Fibroblast of upper back skin (primary cell): ENCODE data around the gene SNRNP48.
A peak's percentile ranks its signal among the peaks of the same experiment; 100 is the strongest.

Experiments
- DNase-seq: peaks from one replicate; pipeline ENCODE4 v3.0.0-alpha.2; 2013

SNRNP48 gene

DNA sequence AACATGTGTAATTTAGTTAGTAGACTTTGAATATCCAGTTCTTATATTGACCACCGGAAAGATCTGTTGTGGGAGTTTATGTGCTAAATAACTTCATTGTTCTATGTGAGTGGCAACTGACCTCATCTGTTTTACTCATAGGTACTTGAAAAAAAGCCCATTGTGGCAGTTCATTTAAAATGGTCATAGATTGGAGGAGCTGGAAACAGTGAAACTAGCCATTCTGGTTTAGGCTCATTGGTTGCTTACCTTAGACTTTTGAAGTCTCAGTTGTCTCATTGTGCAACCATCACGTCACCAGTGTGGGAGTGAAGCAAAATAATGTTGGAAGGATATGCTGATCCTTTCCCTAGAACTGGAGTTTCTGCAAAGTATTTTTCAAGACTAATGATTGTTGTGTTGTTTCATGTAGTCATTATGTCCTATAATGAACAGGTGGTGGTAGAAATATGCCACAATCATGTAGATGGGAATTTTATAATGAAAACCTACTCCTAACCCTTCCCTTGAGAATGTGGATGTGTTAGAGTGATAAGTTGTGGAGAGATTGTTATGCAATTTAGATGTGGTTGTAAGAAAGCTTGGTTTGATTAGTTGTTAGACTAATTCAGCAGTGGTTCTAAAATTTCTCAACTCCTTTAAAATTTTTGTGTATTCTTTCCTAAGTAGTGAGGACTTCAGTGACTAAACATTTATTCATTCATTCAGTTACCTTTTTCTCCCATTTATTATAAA is 30.2 kb upstream of the SNRNP48 start:
- no peak for DNase-seq

DNA sequence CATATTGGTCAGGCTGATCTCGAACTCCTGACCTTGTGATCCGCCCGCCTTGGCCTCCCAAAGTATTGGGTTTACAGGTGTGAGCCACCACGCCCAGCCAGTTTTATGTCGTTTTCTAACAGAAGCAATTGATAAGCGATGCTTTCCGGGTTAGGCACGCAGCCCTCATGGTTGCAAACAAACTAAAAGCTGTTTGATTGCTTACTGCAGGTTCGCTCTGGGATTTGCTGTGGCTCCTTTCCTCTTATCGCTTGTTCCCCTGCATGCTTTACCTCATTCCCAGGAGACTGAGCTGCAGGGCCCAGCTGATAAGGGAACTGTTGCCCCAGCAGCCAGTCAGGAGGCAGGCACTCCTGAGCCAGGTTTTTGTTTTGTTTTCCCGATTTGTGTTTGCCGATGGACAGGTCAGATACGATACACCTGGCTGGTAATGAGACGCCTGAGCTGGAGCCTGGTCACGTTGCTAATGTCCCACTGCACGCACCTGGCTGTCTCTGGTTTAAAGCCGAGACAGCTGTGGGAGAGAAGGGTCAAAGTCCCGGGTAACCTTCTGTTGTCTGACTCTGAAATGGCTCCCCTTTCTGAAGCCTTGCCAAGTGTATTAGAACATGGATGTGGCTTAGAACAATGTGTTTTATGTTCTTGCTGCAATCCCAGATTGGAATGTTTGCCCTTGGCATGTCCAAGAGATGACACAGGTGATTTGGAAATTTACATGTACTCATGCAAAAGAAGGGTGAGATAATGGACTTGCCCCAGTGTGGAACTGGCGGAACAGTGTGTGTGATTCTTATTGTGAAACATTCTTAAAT is 28.6 kb upstream of the SNRNP48 start:
- no peak for DNase-seq

DNA sequence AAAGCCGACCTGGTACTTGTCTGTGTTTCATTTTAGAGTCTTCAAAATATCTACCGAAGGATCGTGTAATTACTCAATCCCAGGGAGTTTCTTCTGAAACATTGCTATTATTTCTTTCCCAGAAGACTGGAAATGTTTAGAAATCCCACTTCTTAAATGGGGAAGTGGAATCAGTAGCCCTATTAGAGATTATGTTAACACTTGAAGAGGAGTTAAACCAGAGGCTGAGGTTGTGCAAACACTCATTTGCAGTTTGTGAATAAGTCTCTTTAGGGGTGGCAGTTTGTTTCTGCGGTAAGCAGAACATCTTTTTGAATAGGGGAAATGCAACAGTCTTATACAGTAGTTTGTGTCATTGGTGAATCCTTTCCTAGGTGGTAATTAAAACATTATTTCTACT is 27.2 kb upstream of the SNRNP48 start:
- no peak for DNase-seq

DNA sequence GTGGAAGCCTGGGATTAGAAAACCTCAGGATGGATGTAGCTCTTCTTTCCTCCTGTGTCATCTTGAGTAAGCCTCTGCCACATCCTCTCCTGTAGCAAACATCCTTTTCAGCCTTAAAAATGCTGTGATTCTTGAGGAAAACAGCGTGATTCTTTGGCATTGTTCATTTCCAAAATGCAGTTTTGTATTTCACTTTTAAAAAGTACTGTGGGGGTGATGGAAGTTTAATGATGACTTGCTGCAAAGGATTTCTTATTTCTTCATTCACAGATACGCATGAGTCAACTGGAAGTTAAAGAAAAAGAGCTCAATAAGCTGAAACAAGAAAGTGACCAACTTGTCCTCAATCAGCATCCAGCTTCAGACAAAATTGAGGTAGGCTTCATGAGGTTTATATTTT is 23.9 kb upstream of the SNRNP48 start:
- DNase-seq, result peak; percentile 50

DNA sequence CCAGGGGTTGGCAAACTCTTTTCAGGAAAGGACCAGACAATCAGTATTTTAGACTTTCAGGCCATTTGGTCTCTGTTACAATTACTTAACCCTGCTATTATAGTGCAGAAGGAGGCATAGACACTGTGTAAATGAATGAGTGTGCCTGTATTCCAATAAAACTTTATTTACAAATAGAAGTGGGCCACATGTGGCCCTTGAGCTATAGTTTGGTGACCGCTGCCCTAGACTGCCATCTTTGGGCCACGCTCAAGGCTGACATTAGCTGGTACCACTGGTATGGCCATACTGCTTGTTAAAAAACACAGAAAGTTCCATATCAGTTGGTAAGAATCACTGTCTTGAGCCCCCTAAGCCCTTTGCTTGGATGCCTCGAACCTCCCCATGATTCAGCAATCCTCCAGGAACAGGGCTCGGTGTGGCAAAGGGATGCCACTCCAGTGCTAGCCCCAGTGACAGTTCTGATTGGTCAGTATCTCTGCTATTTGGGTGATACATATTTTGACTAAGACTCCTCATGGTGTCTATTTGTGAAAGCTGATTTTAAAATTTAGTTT is 23.3 kb upstream of the SNRNP48 start:
- no peak for DNase-seq

DNA sequence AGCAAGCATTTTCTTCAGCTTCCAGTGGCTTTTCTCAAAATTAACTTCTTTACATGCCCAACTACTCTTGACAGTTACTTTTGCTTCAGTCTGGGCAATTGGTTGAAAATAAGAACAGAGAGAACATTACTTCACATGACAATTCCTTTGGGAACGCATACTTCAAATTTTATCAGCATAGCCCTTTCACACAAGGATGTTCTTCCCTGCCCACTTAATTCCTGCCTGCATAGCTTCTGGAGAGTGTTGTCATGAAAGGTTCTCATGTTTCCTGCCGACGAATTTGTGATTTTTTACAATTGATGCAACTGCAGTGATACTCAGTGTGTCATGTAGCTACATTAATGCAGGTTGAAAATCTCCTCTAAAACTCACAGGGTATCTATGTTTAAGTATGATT is 22.0 kb upstream of the SNRNP48 start:
- peak; percentile 91 for DNase-seq

DNA sequence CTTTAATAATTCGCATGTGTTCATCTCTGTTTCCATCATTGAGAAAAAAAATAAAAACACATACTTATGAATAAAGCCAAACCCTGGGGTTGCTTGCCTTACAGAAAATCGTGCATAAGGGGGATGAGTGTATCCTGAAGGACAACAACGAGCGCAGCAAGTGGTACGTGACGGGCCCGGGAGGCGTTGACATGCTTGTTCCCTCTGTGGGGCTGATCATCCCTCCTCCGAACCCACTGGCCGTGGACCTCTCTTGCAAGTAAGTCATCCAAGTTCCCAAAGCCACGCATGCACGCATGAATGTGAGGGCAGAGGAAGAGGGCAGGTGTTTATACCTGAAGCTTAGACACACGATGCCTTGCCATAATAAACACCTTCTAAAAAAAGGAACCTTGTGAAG is 20.9 kb upstream of the SNRNP48 start:
- no peak for DNase-seq

DNA sequence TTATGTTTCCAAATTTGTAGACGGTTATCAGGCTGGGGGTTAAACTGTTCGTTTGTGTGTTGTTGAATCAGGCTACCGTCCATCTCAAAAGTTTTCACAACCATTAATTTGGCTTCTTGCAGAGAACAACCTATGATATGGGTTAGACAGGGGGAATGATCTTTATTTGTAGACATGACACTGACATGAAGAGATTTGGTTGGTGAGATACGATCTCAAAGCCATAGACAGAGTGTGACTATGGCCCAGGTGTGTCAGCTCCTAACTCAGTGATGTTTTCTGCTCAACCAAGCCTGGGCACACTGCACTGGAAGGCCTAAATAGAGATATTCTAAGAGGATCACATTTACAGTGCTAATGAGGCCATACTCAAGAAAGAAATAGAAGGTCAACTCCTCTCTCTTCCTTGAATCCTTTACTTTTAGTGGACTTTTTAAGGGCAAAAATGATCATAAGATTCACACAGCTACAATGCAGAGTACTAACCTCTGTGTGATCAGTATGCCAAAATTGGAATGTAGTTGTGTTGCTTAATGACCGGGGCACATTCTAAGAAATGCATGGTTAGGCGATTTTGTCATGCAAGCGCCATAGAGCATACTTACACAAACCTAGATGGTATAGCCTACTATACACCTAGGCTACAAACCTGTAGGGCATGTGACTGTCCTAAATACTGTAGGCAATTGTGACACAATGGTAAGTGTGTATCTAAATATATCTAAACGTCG is 17.6 kb upstream of the SNRNP48 start:
- DNase-seq, result no peak

DNA sequence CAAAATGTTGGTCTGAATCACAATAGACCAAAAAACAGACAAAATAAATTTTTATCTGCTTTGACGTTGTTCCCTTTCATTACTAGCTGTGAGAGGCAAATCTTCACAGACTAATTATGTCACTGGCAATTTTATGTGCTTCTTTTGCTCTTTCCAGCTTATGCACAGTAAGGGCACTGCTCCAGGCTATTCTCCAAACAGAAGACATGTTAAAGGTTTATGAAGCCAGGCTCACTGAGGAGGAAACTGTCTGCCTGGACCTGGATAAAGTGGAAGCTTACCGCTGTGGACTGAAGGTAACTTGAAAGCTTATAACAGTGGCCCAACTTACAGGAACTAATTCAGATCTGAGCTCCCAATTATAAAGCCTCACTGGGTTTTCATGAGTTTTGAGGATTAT is 15.5 kb upstream of the SNRNP48 start:
- no peak for DNase-seq

DNA sequence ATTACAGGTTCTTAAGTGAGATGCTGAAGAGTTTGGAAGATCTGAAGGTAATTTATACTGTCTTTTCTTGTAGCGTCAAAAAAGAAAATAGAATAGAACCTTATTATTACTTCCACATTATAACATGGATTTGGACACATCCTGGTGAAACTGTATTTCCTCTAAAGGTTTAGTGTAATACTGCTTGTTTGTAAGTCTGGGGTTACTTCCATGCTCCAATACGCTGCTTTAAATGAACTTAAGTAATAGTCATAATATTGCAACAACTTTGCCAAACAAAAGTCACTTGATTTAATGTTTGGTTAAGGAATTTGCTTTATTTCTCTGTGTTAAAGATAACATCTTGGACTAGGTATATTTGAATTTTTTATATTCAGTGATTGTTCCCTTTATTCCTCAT is 11.5 kb upstream of the SNRNP48 start:
- DNase-seq, result no peak

DNA sequence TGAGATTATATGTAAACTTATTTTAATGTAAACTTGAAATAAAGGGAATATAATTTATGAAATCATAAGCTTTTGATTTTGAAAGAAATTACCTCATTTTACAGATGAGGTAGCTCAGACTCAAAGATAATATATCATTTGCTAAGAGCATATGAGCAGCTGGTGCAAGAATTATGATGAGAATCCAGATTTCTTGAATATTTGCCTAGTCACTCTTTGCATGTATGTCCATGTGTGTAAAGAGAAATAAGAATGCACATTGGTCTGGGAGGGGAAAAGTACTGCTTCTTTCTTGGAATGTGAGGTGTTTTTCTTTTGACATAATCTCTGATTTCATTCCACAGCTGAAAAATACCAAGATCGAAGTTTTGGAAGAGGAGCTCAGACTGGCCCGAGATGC is 11.1 kb upstream of the SNRNP48 start:
- DNase-seq, result no peak

DNA sequence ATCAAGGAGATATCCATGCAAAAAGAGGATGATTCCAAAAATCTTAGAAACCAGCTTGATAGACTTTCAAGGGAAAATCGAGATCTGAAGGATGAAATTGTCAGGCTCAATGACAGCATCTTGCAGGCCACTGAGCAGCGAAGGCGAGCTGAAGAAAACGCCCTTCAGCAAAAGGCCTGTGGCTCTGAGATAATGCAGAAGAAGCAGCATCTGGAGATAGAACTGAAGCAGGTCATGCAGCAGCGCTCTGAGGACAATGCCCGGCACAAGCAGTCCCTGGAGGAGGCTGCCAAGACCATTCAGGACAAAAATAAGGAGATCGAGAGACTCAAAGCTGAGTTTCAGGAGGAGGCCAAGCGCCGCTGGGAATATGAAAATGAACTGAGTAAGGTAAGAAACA is 10.1 kb upstream of the SNRNP48 start:
- no peak for DNase-seq

DNA sequence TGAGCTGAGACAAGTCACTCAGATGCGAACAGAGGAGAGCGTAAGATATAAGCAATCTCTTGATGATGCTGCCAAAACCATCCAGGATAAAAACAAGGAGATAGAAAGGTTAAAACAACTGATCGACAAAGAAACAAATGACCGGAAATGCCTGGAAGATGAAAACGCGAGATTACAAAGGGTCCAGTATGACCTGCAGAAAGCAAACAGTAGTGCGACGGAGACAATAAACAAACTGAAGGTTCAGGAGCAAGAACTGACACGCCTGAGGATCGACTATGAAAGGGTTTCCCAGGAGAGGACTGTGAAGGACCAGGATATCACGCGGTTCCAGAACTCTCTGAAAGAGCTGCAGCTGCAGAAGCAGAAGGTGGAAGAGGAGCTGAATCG is 9.5 kb upstream of the SNRNP48 start:
- no peak for DNase-seq

DNA sequence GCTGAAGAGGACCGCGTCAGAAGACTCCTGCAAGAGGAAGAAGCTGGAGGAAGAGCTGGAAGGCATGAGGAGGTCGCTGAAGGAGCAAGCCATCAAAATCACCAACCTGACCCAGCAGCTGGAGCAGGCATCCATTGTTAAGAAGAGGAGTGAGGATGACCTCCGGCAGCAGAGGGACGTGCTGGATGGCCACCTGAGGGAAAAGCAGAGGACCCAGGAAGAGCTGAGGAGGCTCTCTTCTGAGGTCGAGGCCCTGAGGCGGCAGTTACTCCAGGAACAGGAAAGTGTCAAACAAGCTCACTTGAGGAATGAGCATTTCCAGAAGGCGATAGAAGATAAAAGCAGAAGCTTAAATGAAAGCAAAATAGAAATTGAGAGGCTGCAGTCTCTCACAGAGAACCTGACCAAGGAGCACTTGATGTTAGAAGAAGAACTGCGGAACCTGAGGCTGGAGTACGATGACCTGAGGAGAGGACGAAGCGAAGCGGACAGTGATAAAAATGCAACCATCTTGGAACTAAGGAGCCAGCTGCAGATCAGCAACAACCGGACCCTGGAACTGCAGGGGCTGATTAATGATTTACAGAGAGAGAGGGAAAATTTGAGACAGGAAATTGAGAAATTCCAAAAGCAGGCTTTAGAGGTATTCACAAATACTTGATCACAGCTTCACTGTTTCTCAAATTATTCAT is 8.9 kb upstream of the SNRNP48 start:
- no peak for DNase-seq

DNA sequence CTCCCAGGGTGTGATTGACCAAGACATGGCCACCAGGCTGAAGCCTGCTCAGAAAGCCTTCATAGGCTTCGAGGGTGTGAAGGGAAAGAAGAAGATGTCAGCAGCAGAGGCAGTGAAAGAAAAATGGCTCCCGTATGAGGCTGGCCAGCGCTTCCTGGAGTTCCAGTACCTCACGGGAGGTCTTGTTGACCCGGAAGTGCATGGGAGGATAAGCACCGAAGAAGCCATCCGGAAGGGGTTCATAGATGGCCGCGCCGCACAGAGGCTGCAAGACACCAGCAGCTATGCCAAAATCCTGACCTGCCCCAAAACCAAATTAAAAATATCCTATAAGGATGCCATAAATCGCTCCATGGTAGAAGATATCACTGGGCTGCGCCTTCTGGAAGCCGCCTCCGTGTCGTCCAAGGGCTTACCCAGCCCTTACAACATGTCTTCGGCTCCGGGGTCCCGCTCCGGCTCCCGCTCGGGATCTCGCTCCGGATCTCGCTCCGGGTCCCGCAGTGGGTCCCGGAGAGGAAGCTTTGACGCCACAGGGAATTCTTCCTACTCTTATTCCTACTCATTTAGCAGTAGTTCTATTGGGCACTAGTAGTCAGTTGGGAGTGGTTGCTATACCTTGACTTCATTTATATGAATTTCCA is 4.6 kb upstream of the SNRNP48 start:
- DNase-seq, result no peak

DNA sequence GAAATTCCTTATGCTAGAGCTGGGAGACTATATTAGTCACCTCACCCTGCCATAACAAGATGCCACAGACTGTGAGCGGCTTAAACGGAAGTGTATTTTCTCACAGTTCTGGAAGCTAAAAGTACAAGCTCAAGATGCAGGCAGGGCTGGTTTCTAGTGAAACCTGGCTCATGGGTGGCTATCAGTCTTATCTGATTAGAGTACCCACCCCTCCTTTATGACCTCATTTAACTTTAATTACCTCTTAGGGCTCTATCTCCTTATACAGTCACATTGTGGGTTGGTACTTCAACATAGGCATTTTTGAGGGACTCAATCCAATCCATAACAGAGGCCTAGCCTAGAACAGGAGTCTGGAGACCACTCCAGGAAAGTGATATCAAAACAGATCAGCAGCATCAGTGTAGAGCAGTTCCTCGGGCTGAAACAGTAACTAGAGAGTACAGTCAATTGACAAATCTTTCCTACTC is 2.3 kb upstream of the SNRNP48 start:
- DNase-seq, result peak; percentile 58

DNA sequence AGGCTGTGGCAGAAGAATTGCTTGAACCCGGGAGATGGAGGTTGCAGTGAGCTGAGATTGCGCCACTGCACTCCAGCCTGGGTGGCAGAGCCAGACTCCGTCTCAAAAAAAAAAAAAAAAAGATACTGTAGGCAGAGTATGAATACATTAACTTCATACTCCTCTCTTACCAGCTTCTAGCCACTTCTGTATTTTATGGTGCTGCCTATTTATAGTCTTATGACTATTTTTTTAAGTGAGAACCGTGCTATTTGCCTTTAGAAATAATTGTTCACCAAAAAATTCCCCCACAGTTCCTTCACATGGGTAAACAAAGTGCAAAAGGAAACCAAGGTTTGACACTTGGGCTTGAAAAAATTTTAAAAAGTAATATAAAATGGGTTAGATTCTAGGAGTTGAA is 1.5 kb upstream of the SNRNP48 start:
- no peak for DNase-seq

DNA sequence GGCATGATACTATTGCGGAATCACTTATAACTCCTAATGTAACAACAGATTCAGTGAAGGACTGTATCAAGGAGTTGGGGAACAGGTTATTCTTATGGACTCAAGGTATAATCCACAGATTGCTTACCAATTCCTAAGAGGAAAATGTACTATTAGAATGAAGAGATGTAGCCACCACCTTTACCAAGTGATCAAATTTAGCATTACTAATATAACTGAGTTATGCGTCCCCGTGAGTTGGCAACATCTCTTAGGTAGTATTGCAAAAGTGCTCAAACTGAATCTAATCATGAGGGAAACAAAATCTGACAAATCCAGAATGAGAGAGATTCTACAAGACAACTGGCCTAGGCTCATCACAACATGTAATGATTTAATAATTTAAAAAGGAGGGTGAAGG is 777 bp upstream of the SNRNP48 start:
- no peak for DNase-seq

DNA sequence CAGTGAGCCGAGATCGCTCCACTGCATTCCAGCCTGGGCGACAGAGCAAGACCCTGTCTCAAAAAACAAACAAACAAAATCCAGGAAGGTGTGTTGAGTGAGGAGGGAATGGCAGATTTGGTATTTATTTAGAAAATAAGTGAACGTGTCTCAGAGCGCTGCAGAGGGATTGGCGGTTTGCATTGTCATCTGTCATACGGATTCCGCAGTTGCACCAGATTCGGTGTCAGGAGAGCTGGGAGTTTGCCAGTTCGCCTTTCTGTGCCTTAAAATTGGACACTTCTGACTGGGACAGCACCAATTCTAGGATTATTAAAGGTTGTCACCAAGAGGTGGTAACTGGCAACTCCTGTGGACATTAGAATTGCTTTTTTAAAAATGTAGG is 912 bp downstream of the SNRNP48 start:
- DNase-seq, result peak; percentile 11

DNA sequence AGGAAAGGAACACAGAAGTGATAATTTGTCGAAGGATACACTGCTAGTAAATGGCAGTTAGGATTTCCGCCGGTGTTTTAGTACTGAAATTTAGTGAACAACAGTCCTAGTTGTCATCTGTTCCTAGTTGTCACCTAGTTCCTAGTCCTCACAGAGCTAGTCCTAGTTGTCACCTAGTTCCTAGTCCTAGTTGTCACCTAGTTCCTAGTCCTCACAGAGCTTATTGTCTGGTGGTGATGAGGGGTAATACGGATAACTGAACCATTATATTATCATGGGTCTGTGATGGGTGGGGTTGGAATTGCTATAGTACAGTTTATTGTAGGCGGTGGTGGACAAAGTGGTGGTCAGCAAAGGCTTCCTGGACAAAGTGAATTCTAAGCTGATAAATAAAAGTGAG is 1.8 kb downstream of the SNRNP48 start:
- no peak for DNase-seq

DNA sequence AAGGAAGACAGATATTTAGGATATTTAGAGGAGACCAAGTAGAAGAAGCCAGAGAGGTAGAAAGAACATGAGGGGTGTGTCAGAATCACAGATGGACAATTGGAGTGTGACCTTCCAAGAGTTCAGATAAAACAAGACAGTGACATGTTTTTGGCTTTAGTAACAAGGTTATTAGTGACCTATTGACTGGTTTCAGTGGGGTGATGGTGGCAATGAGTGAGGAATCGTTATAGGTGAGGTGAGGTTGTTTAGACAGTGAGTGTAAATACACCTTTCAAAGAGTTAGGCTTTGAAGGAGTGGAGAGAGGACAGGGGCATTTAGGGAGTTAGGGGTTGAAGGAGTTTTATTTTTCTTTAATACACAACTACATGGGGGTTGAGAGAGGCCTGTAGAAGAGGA is 3.2 kb downstream of the SNRNP48 start:
- no peak for DNase-seq

DNA sequence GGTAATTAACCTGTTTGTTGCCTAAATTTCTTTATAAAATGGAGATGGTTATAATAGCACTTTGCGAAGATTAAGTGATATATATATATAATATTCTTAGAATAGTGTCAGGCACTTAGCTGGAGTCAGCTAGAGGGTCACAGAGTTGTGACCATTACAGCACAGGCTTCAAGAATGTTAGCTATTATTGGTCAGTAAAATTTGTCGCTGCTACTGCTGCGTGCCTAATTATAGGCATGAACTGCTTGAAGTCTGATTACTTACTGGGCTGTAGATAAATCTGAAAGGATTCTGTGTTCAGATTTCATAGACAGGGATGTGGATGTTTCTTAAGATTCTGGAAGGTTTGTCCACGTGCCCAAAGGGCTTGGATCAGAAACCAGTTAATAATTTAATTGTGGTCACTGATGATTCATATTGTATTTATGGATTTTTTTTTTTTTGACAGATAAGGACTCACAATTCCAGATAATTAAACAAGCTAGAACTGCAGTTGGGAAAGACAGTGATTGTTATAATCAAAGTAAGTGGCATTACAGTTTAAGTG is 4.7 kb downstream of the SNRNP48 start:
- no peak for DNase-seq
